Transverse colon (tissue), 4 donors: ENCODE measurements around the gene CAPN15. TPM values are rescaled to one million over a fixed set of nuclear protein-coding genes. Genes with fewer than 3 reads are reported as not detected.

Experiments used
- DNase-seq: peaks from one replicate; pipeline ENCODE4 v3.0.0-alpha.2; 2019
- H3K27ac ChIP-seq, 4 donors: fragments of 200-600 bp; sonication (generic); 2 replicates each; pipeline ENCODE4 v1.5.1; 2016 to 2018; ENCODE audit warnings: inconsistent platforms in 4 of 4
- H3K27me3 ChIP-seq: fragments of 200-600 bp; sonication (generic); 2 replicates; pipeline ENCODE4 v1.5.1; 2017; ENCODE audit warnings: inconsistent platforms
- H3K36me3 ChIP-seq, 4 donors: fragments of 200-600 bp; sonication (generic); 2 replicates each; pipeline ENCODE4 v1.5.1; 2017 to 2019; ENCODE audit warnings: inconsistent platforms in 4 of 4
- H3K4me1 ChIP-seq, 4 donors: fragments of 200-600 bp; sonication (generic); 2 replicates each; pipeline ENCODE4 v1.5.1; 2017 to 2020; ENCODE audit warnings: inconsistent platforms in 4 of 4
- H3K4me3 ChIP-seq, 4 donors: fragments of 200-600 bp; sonication (generic); 1 replicate in 1 of 4; 2 replicates in 3 of 4; pipeline versions ENCODE4 v1.5.1 to v1.6.1; 2017 to 2019; ENCODE audit warnings: inconsistent platforms in 4 of 4
- H3K9me3 ChIP-seq, 2 donors: fragments of 200-600 bp; sonication (generic); 2 replicates each; pipeline ENCODE4 v1.5.1; 2017 to 2019; ENCODE audit warnings: inconsistent platforms in 2 of 2
- CTCF ChIP-seq, 5 experiments: fragments of 200-600 bp in 3 of 5; fragments of 450-650 bp in 2 of 5; sonication (generic) in 3 of 5; IDR thresholded peaks; 1 replicate in 2 of 5; 2 replicates in 3 of 5; pipeline ENCODE4 v1.5.1; 2016 to 2017; ENCODE audit warnings: antibody characterized with exemption in 5 of 5, inconsistent platforms in 3 of 5, mild to moderate bottlenecking in 2 of 5, moderate library complexity in 1 of 5
- EP300 ChIP-seq: sonication (generic); formaldehyde crosslinking; IDR thresholded peaks from one replicate; pipeline ENCODE4 v1.6.1; 2017; ENCODE audit warnings: antibody characterized with exemption, low read depth
- POLR2A ChIP-seq: fragments of 450-650 bp; IDR thresholded peaks from one replicate; pipeline ENCODE4 v1.6.1; 2016; ENCODE audit warnings: antibody characterized with exemption, mild to moderate bottlenecking, moderate library complexity
- POLR2AphosphoS5 ChIP-seq, 3 donors: sonication (generic); formaldehyde crosslinking; IDR thresholded peaks; one replicate each; pipeline ENCODE4 v1.6.1; 2016; ENCODE audit warnings: antibody characterized with exemption in 3 of 3
- WGBS, 2 donors: methylation state at CpG; one replicate each; pipeline ENCODE4 v1.1.5; 2018; ENCODE audit warnings: low coverage in 1 of 2; 5-methylcytosine and 5-hydroxymethylcytosine counted together
- in situ Hi-C, 4 donors: fragments of 200-750 bp; cut with MboI; loops; one replicate each; pipeline versions ENCODE4 v1.15.0 to v1.15.1; 2017; ENCODE audit warnings: low sequenced_read_pairs in 3 of 4, low pct_ligation_motif_present in 1 of 4, low pct_unique_long_range_greater_than_20kb in 1 of 4
- intact Hi-C: fragments of 100-400 bp; cut with DNase I; formaldehyde crosslinking; loops from one replicate; pipeline ENCODE4 v1.15.1; 2023; ENCODE audit warnings: low total_unique reads
- total RNA-seq, 4 donors: library from RNA; depleted of rRNA; stranded (reverse); fragments of >200 nt; gene quantifications; one replicate each; pipeline ENCODE4 v1.1.0, GENCODE V29; 2016

CAPN15 gene
- total RNA-seq, 4 donors from 2014 or later, result 108 to 388 (median 175) TPM

GRCh38 chr16:589658-590187 is 62.2 kb downstream of the CAPN15 start, which contains the start of gene RAB40C:
Gene RAB40C (plus strand): TSS chr16:590066. CDS start chr16:590292, 226 bp downstream.
- intact Hi-C loops (loop anchor here (1.0 kb wide), 1 partner anchor 47 kb away; the partner anchor contains the start of gene METTL26), in situ Hi-C loops (no loop called here)
- TF ChIP-seq CTCF (IDR thresholded peaks at IDR 0.05) (peak in 3 of 5 experiments; percentile 11 to 22 (median 22)), POLR2A (no peak)
- H3K4me3 ChIP-seq, result peak within 1 kb of the TSS; percentile 80 to 97 (median 92)
- 1% methylated on average over 29 of the region's 67 CpGs; no CpG with 5 or more reads in 1 of the 2 donors for WGBS, 2 donors
- H3K36me3 ChIP-seq, result no peaks in the 10 kb centered on the region
- H3K9me3 ChIP-seq, result no peaks in the 10 kb centered on the region
- no peaks in the 10 kb centered on the region for H3K27me3 ChIP-seq
- peaks cover 27 to 58% (median 50%) of the 10 kb centered on the region in 4 donors for H3K4me1 ChIP-seq
- H3K27ac ChIP-seq, result peak within 1 kb of the TSS; percentile 96 to 98 (median 97)
- peak; percentile 99 for DNase-seq

- peak; percentile 45 for TF ChIP-seq POLR2A
- TF ChIP-seq CTCF (IDR thresholded peaks at IDR 0.05), result peak in 1 of 5 experiments; percentile 13
- TF ChIP-seq POLR2AphosphoS5 (IDR thresholded peaks at IDR 0.05), result peak in 2 of 3 donors; percentile 28 to 45
- TF ChIP-seq EP300, result no peak
- 0% methylated on average over 56 of the region's 71 CpGs; no CpG with 5 or more reads in 1 of the 2 donors for WGBS, 2 donors
These were observed 62.8 kb downstream of the CAPN15 start for GRCh38 chr16:590188-590814.

GRCh38 chr16:590815-591200 is 63.3 kb downstream of the CAPN15 start:
- intact Hi-C loops (no loop called here), in situ Hi-C loops (no loop called here)
- Histone ChIP-seq H3K27ac (peak overlapping the region; percentile 92 to 93 (median 92)), H3K4me1 (peaks cover 30 to 64% (median 52%) of the 10 kb centered on the region in 4 donors), H3K9me3 (no peaks in the 10 kb centered on the region), H3K36me3 (no peaks in the 10 kb centered on the region), H3K27me3 (no peaks in the 10 kb centered on the region), H3K4me3 (peak overlapping the region; percentile 79 to 97 (median 92))
- TF ChIP-seq POLR2A (no peak), EP300 (no peak), POLR2AphosphoS5 (IDR thresholded peaks at IDR 0.05) (no peak), CTCF (IDR thresholded peaks at IDR 0.05) (no peak)
- WGBS, 2 donors, result 32% methylated on average over 10 of the region's 10 CpGs; no CpG with 5 or more reads in 1 of the 2 donors
- DNase-seq, result no peak

More at GRCh38 chr16:590188-590814, 62.8 kb downstream of the CAPN15 start:
- Histone ChIP-seq H3K36me3 (no peaks in the 10 kb centered on the region), H3K27ac (peak overlapping the region; percentile 92 to 93 (median 92)), H3K9me3 (no peaks in the 10 kb centered on the region), H3K4me3 (peak overlapping the region; percentile 79 to 97 (median 92)), H3K4me1 (peaks cover 30 to 63% (median 52%) of the 10 kb centered on the region in 4 donors), H3K27me3 (no peaks in the 10 kb centered on the region)
- intact Hi-C loops (no loop called here), in situ Hi-C loops (no loop called here)
- no peak for DNase-seq

- intact Hi-C loops, result no loop called here
- Histone ChIP-seq H3K4me1 (peaks cover 30 to 64% (median 52%) of the 10 kb centered on the region in 4 donors), H3K27me3 (no peaks in the 10 kb centered on the region), H3K9me3 (no peaks in the 10 kb centered on the region), H3K27ac (peak overlapping the region in 3 of 4 donors; percentile 92 to 93 (median 92)), H3K4me3 (peak overlapping the region in 3 of 4 donors; percentile 79 to 97 (median 90)), H3K36me3 (no peaks in the 10 kb centered on the region)
- TF ChIP-seq POLR2A (no peak), EP300 (no peak), POLR2AphosphoS5 (IDR thresholded peaks at IDR 0.05) (no peak), CTCF (IDR thresholded peaks at IDR 0.05) (no peak)
- WGBS, 2 donors, result 54% methylated on average over 8 of the region's 8 CpGs; no CpG with 5 or more reads in 1 of the 2 donors
- in situ Hi-C loops, result no loop called here
- DNase-seq, result no peak
These were observed 63.7 kb downstream of the CAPN15 start for GRCh38 chr16:591231-591630.
